OCI-LY7 (cell line): ENCODE measurements around the gene SLCO1C1. TPM values are rescaled to one million over a fixed set of nuclear protein-coding genes. Genes with fewer than 3 reads are reported as not detected.

Experiments
- BruUV-seq: library from RNA; stranded (reverse); fragments of 400-500 nt; replicated peaks from 2 replicates; lab custom pipeline; 2021; lab: Mats Ljungman, UMichigan
- CTCF ChIA-PET: fragments of 300-600 bp; sonication (Branson Sonifier 250); formaldehyde crosslinking; loops from one replicate; lab custom pipeline; 2022; ENCODE audit warnings: antibody characterized with exemption; ENCODE audit not compliant: unreplicated experiment; lab: Charles Lee
- POLR2A ChIA-PET: fragments of 300-600 bp; sonication (Branson Sonifier 250); formaldehyde crosslinking; loops from one replicate; lab custom pipeline; 2022; ENCODE audit warnings: antibody characterized with exemption; lab: Charles Lee
- DNase-seq: peaks from one replicate; pipeline ENCODE4 v3.0.0-alpha.2; 2015; ENCODE audit warnings: low spot score
- H2AFZ ChIP-seq: fragments of 200-600 bp; sonication (generic), shearing (Covaris generic); 2 replicates; pipeline ENCODE4 v1.6.1; 2014; ENCODE audit warnings: mild to moderate bottlenecking, antibody characterized with exemption, low read length, moderate library complexity
- H3K27ac ChIP-seq: fragments of 200-600 bp; sonication (generic); 2 replicates; pipeline ENCODE4 v1.5.1; 2014; ENCODE audit warnings: mixed run types, low read depth, mild to moderate bottlenecking, moderate library complexity, low read length, inconsistent platforms; ENCODE audit not compliant: poor library complexity, severe bottlenecking
- H3K36me3 ChIP-seq: fragments of 200-600 bp; sonication (generic); 2 replicates; pipeline ENCODE4 v1.6.1; 2014; ENCODE audit warnings: mild to moderate bottlenecking, antibody characterized with exemption, low read length, moderate library complexity, mixed read lengths; ENCODE audit not compliant: insufficient read depth
- H3K4me1 ChIP-seq: fragments of 200-600 bp; sonication (generic); 2 replicates; pipeline ENCODE4 v1.5.1; 2014; ENCODE audit warnings: mild to moderate bottlenecking, low read length; ENCODE audit not compliant: insufficient read depth, poor library complexity, severe bottlenecking
- H3K4me2 ChIP-seq: fragments of 200-600 bp; sonication (generic); 2 replicates; pipeline ENCODE4 v1.6.1; 2014; ENCODE audit warnings: mild to moderate bottlenecking, low read length
- H3K4me3 ChIP-seq: fragments of 200-600 bp; sonication (generic); 2 replicates; pipeline ENCODE4 v1.5.1; 2014; ENCODE audit warnings: mild to moderate bottlenecking, low read depth, low read length; ENCODE audit not compliant: poor library complexity, severe bottlenecking
- H3K79me2 ChIP-seq: fragments of 200-600 bp; sonication (generic); 2 replicates; pipeline ENCODE4 v1.6.1; 2016; ENCODE audit warnings: low read depth, mild to moderate bottlenecking, low read length, moderate library complexity, mixed read lengths; ENCODE audit not compliant: insufficient read depth
- H3K9me2 ChIP-seq: fragments of 200-600 bp; sonication (generic); 2 replicates; pipeline ENCODE4 v1.6.1; 2016; ENCODE audit warnings: mild to moderate bottlenecking, low read length, mixed read lengths; ENCODE audit not compliant: insufficient read depth
- H3K9me3 ChIP-seq: fragments of 200-600 bp; sonication (generic); 2 replicates; pipeline ENCODE4 v1.6.1; 2014; ENCODE audit warnings: mild to moderate bottlenecking, mixed run types, low read length, mixed read lengths
- H4K20me1 ChIP-seq: fragments of 200-600 bp; sonication (generic); 2 replicates; pipeline ENCODE4 v1.6.1; 2014; ENCODE audit warnings: mild to moderate bottlenecking, antibody characterized with exemption, low read length, moderate library complexity, mixed read lengths; ENCODE audit not compliant: insufficient read depth
- EZH2phosphoT487 ChIP-seq: fragments of 200-600 bp; sonication (generic); IDR thresholded peaks from 2 replicates; pipeline ENCODE4 v1.6.1; 2018; ENCODE audit warnings: low read depth, borderline replicate concordance, mild to moderate bottlenecking, mixed run types, antibody characterized with exemption, low read length, moderate library complexity, mixed read lengths
- intact Hi-C: fragments of 100-400 bp; cut with micrococcal nuclease; formaldehyde crosslinking; loops from one replicate; pipeline ENCODE4 v1.10.0; 2022; ENCODE audit not compliant: unreplicated experiment
- total RNA-seq, 2 experiments: library from RNA; depleted of rRNA in 1 of 2; stranded (reverse); fragments of >200 nt in 1 of 2; shearing (Covaris generic) in 1 of 2; gene quantifications; 2 replicates each; pipeline ENCODE4 v1.2.3, GENCODE V29; 2014 to 2022
- TF ChIP-seq, protein P1 (sequence below): fragments of 200-600 bp; sonication (generic); conservative IDR thresholded peaks from 2 replicates; pipeline ENCODE4 v1.5.1; 2014; ENCODE audit warnings: mild to moderate bottlenecking, antibody characterized with exemption, low read length, moderate library complexity, mixed read lengths

The SLCO1C1 gene
- total RNA-seq, 2 experiments from 2014 or later: not detected

DNA sequence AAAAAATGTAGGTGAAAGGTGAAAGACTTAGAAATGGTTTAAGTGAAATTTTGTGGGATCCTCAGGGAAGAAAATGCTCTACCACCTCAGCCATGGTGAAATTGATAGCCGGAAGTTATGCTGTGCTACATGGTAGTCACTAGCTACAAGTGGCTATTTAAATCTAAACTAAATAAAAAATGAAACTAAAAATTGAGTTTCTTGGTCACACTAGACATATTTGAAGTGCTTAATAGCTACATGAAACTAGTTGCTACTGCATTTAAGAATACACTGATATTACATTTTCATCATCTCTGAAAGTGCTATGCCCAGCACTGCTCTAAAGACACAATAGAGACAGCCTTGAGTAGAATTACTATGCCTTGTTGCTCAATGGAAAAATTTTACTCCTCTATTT is 105.0 kb downstream of the SLCO1C1 start:
- CTCF ChIA-PET: no interaction called here
- Histone ChIP-seq H3K4me3 (no peak overlapping the region), H3K79me2 (no peaks in the 10 kb centered on the region), H3K9me2 (no peaks in the 10 kb centered on the region), H3K9me3 (no peaks in the 10 kb centered on the region), H3K27ac (no peak overlapping the region), H3K4me1 (no peaks in the 10 kb centered on the region), H3K36me3 (no peaks in the 10 kb centered on the region), H2AFZ (no peak overlapping the region), H3K4me2 (no peak overlapping the region), H4K20me1 (no peaks in the 10 kb centered on the region)
- BruUV-seq: no TSS peak
- TF ChIP-seq, protein P1, sequence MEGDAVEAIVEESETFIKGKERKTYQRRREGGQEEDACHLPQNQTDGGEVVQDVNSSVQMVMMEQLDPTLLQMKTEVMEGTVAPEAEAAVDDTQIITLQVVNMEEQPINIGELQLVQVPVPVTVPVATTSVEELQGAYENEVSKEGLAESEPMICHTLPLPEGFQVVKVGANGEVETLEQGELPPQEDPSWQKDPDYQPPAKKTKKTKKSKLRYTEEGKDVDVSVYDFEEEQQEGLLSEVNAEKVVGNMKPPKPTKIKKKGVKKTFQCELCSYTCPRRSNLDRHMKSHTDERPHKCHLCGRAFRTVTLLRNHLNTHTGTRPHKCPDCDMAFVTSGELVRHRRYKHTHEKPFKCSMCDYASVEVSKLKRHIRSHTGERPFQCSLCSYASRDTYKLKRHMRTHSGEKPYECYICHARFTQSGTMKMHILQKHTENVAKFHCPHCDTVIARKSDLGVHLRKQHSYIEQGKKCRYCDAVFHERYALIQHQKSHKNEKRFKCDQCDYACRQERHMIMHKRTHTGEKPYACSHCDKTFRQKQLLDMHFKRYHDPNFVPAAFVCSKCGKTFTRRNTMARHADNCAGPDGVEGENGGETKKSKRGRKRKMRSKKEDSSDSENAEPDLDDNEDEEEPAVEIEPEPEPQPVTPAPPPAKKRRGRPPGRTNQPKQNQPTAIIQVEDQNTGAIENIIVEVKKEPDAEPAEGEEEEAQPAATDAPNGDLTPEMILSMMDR: no peak
- TF ChIP-seq EZH2phosphoT487: no peak
- intact Hi-C loops: no loop called here
- POLR2A ChIA-PET: no interaction called here
- no peak for DNase-seq

DNA sequence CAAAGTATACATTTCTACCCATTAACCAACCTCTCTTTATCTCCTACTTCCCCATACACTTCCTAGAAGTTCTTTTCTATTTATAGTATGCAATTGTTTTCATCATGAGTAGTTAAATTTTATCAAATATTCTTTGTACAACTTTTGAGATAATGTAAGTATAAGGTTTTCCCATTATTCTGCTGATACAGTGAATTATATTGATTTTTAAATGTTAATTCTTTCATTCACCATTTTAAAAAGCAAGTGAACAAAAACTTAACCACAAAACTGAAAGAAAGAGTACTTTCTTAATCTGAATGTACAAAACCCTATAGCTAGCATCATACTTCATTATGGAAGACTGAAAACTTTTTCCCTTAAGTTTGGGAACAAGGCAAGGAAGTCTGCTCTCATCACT is 105.9 kb downstream of the SLCO1C1 start:
- no peak overlapping the region for H3K4me2 ChIP-seq
- ChIA-PET CTCF (no interaction called here), POLR2A (no interaction called here)
- DNase-seq: no peak
- no peaks in the 10 kb centered on the region for H3K9me3 ChIP-seq
- no peak overlapping the region for H2AFZ ChIP-seq
- no peaks in the 10 kb centered on the region for H3K9me2 ChIP-seq
- no peaks in the 10 kb centered on the region for H3K79me2 ChIP-seq
- no peaks in the 10 kb centered on the region for H3K4me1 ChIP-seq
- no TSS peak for BruUV-seq
- no peak overlapping the region for H3K27ac ChIP-seq
- intact Hi-C loops: no loop called here
- no peak overlapping the region for H3K4me3 ChIP-seq
- TF ChIP-seq, protein P1: no peak
- no peak for TF ChIP-seq EZH2phosphoT487
- no peaks in the 10 kb centered on the region for H3K36me3 ChIP-seq
- no peaks in the 10 kb centered on the region for H4K20me1 ChIP-seq

Other genes starting within 250 kb of the SLCO1C1 start
- gene SLCO1B3, start 115.4 kb downstream of the SLCO1C1 start, total RNA-seq (2014; rRNA removed; shearing (Covaris generic)): not detected in 2 replicates
- gene SLCO1B3, start 115.4 kb downstream of the SLCO1C1 start, total RNA-seq (2022): not detected in 2 replicates